Measurements from ENCODE around the gene HES5. TPM values are rescaled to one million over a fixed set of nuclear protein-coding genes. Genes with fewer than 3 reads are reported as not detected.

HES5 gene
- total and polyA plus RNA-seq, 2 donors (not counting 3 experiments of a cell fraction or from before 2014, with no cell fraction given) = 0.07 TPM; not detected in 1

- Histone ChIP-seq H3K9me3 (replicated peaks; ENCODE audit: control insufficient read depth, insufficient read depth, low read length) (no peaks in the 10 kb centered on the region), H3K79me2 (ENCODE audit: control insufficient read depth, insufficient read depth, low read length) (no peaks in the 10 kb centered on the region), H3K27me3 (ENCODE audit: control insufficient read depth in 2 of 2, insufficient read depth in 2 of 2, low read length in 2 of 2) (peaks cover 2 to 4% of the 10 kb centered on the region in 2 experiments), H3K4me1 (ENCODE audit: control insufficient read depth, extremely low read depth, insufficient read depth, low read length) (peaks cover 13% of the 10 kb centered on the region), H4K20me1 (replicated peaks; ENCODE audit: control insufficient read depth, extremely low read depth, insufficient read depth, low read length) (no peaks in the 10 kb centered on the region), H3K27ac (ENCODE audit: insufficient read depth, low read depth, low read length) (no peak overlapping the region), H2AFZ (ENCODE audit: low read depth, low read length) (no peak overlapping the region), H3K36me3 (ENCODE audit: control insufficient read depth in 2 of 2, extremely low read depth in 1 of 2, insufficient read depth in 2 of 2, low read length in 2 of 2) (no peaks in the 10 kb centered on the region), H3K4me2 (ENCODE audit: insufficient read depth, low read length) (no peak overlapping the region), H3K9me1 (replicated peaks; ENCODE audit: control insufficient read depth, extremely low read depth, insufficient read depth, low read length) (no peaks in the 10 kb centered on the region), H3K4me3 (replicated peaks in 1 of 3; ENCODE audit: insufficient read depth in 1 of 3, low read depth in 1 of 3, low read length in 3 of 3) (no peak overlapping the region), H3K9ac (replicated peaks; ENCODE audit: extremely low read depth, insufficient read depth, low read length) (no peak overlapping the region)
- FAIRE-seq (peak; percentile 53), DNase-seq (ENCODE audit: low read depth, low spot score) (no peak)
- POLR2A ChIA-PET = no interaction called here
- no TSS peak for BruUV-seq (replicated peaks)
- dilution Hi-C loops (cut with MboI; ENCODE audit: extremely low pct_ligation_motif_present, low sequenced_read_pairs) = no loop called here
- CTCF ChIA-PET = interaction anchor here (0.7 kb wide), 1 partner anchor 13 kb away, joined by 3 read pairs; no protein-coding TSS in a partner anchor
- intact Hi-C loops (cut with micrococcal nuclease) = no loop called here
- no peak for TF ChIP-seq EZH2 (IDR thresholded peaks at IDR 0.05; ENCODE audit: borderline replicate concordance, low read depth, low read length, severe bottlenecking)
- TF ChIP-seq POLR2AphosphoS5 (IDR thresholded peaks at IDR 0.05; ENCODE audit: insufficient read depth, low read depth, low read length) = no peak
- TF ChIP-seq JUN (IDR thresholded peaks at IDR 0.05; ENCODE audit: borderline replicate concordance, insufficient read depth, insufficient read length, low read depth) = no peak
- no peak for TF ChIP-seq POLR2A (IDR thresholded peaks at IDR 0.05; ENCODE audit: low read depth, low read length)
- TF ChIP-seq GATA2 (IDR thresholded peaks at IDR 0.05; ENCODE audit: insufficient read depth, insufficient read length, low read depth, low read length) = no peak
- no peak for TF ChIP-seq FOS (IDR thresholded peaks at IDR 0.05; ENCODE audit: borderline replicate concordance, insufficient read depth, low read length)
- TF ChIP-seq MAX (IDR thresholded peaks at IDR 0.05; ENCODE audit: insufficient read depth, insufficient read length) = no peak
- no peak for TF ChIP-seq MYC (IDR thresholded peaks at IDR 0.05; ENCODE audit: low read depth, low read length)
- no peak for TF ChIP-seq CTCF (IDR thresholded peaks at IDR 0.05; ENCODE audit: extremely low read depth in 1 of 2, insufficient read depth in 1 of 2, low read depth in 1 of 2, low read length in 2 of 2)
These were observed 44.3 kb upstream of the HES5 start for GRCh38 chr1:2574350-2574749.

Measured in endothelial cell of umbilical vein (primary cell).